A549 (cell line): ENCODE data around the gene TECPR2.

Source experiments
- EP300 ChIP-seq, 2 experiments: fragments of >200 bp; sonication (Bioruptor Twin); formaldehyde crosslinking; IDR thresholded peaks; 2 replicates in 1 of 2; 3 replicates in 1 of 2; pipeline ENCODE4 v1.6.1; 2016 to 2017
- RFX5 ChIP-seq: fragments of 450-650 bp; IDR thresholded peaks from 2 replicates; pipeline ENCODE4 v1.7.1; 2014; ENCODE audit warnings: antibody characterized with exemption, mild to moderate bottlenecking, moderate library complexity
- SREBF2 ChIP-seq: fragments of 450-650 bp; IDR thresholded peaks from 2 replicates; pipeline ENCODE4 v1.6.1; 2014; ENCODE audit warnings: mild to moderate bottlenecking, moderate library complexity

DNA sequence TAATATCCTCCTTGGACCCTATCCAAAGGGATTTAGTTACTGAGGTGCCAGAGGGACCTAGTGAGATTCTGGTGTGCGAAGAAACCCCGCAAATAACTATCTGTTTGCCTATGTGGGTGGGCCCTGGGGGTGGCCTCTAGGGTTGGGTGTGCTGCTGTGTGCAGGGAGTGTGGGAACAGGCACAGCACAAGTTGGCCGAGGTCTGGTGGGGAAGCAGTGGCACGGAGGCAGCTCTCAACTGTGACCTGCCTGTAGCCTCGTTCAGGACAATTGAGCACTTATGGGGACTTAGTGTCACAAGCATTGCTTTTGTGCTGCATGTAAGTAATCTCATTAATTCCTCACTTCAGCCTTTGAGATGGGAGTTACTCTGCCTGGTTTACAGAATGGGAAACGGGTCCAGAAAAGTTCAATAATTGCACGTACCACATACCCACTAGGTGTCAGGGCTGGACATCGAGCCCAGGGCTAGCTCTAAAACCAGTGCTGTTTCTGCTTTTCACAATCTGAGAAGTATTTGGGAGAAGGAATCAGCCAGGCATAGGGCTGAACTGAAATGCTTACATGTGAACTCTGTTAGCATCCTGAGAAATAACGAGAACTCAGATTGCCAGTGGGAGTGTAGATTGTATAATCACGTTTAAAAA lies 58.8 kb downstream of the TECPR2 start:
- no peak for TF ChIP-seq EP300 (IDR thresholded peaks at IDR 0.05)
- TF ChIP-seq RFX5, result no peak
- no peak for TF ChIP-seq SREBF2
